Tibial artery (tissue), 4 donors: ENCODE data around the gene IRX4.

Source experiments
- DNase-seq, 2 donors: peaks; one replicate each; pipeline ENCODE4 v3.0.0-alpha.2; 2019
- H3K27ac ChIP-seq, 2 donors: fragments of 200-600 bp; sonication (generic) in 1 of 2; 1 replicate in 1 of 2; 2 replicates in 1 of 2; pipeline ENCODE4 v1.5.1; 2018 to 2019; ENCODE audit warnings: mild to moderate bottlenecking in 1 of 2
- H3K27me3 ChIP-seq, 2 donors: fragments of 200-600 bp; sonication (generic) in 1 of 2; one replicate each; pipeline versions ENCODE4 v1.5.1 to v1.6.0; 2016 to 2019
- H3K36me3 ChIP-seq, 3 donors: fragments of 200-600 bp; sonication (generic) in 2 of 3; one replicate each; pipeline ENCODE4 v1.5.1; 2016 to 2019; ENCODE audit warnings: mild to moderate bottlenecking in 2 of 3
- H3K4me1 ChIP-seq, 4 donors: fragments of 200-600 bp; sonication (generic) in 2 of 4; 1 replicate in 3 of 4; 2 replicates in 1 of 4; pipeline ENCODE4 v1.5.1; 2016 to 2019
- H3K4me3 ChIP-seq, 2 donors: fragments of 200-600 bp; sonication (generic) in 1 of 2; 1 replicate in 1 of 2; 2 replicates in 1 of 2; pipeline ENCODE4 v1.5.1; 2018 to 2019; ENCODE audit warnings: mild to moderate bottlenecking in 2 of 2
- H3K9me3 ChIP-seq, 3 donors: fragments of 200-600 bp; sonication (generic) in 1 of 3; one replicate each; pipeline ENCODE4 v1.5.1; 2016 to 2019
- CTCF ChIP-seq, 2 experiments: fragments of 200-600 bp in 1 of 2; fragments of 450-650 bp in 1 of 2; IDR thresholded peaks; one replicate each; pipeline ENCODE4 v1.5.1; 2017 to 2019; ENCODE audit warnings: antibody characterized with exemption in 2 of 2, mild to moderate bottlenecking in 1 of 2, moderate library complexity in 1 of 2
- intact Hi-C: fragments of 100-400 bp; cut with DNase I; formaldehyde crosslinking; loops from one replicate; pipeline ENCODE4 v1.15.0; 2023; ENCODE audit warnings: low total_unique reads

IRX4 gene

GRCh38 chr5:1875843-1876659 is 6.7 kb downstream of the IRX4 start:
- Histone ChIP-seq H3K27me3 (peaks cover 0 to 97% of the 10 kb centered on the region in 2 donors), H3K27ac (no peak overlapping the region), H3K36me3 (peaks cover 0 to 4% (median 0%) of the 10 kb centered on the region in 3 donors), H3K4me3 (no peak overlapping the region), H3K9me3 (no peaks in the 10 kb centered on the region), H3K4me1 (peaks cover 0 to 20% (median 16%) of the 10 kb centered on the region in 4 donors)
- no peak for DNase-seq
- intact Hi-C loops: no loop called here
- no peak for TF ChIP-seq CTCF (IDR thresholded peaks at IDR 0.05)

GRCh38 chr5:1875281-1875842 is 7.4 kb downstream of the IRX4 start:
- TF ChIP-seq CTCF (IDR thresholded peaks at IDR 0.05): no peak
- no peak for DNase-seq
- Histone ChIP-seq H3K36me3 (peaks cover 0 to 4% (median 0%) of the 10 kb centered on the region in 3 donors), H3K9me3 (no peaks in the 10 kb centered on the region), H3K4me3 (no peak overlapping the region), H3K4me1 (peaks cover 0 to 20% (median 14%) of the 10 kb centered on the region in 4 donors), H3K27me3 (peaks cover 0 to 90% of the 10 kb centered on the region in 2 donors), H3K27ac (no peak overlapping the region)
- intact Hi-C loops: no loop called here

DNA sequence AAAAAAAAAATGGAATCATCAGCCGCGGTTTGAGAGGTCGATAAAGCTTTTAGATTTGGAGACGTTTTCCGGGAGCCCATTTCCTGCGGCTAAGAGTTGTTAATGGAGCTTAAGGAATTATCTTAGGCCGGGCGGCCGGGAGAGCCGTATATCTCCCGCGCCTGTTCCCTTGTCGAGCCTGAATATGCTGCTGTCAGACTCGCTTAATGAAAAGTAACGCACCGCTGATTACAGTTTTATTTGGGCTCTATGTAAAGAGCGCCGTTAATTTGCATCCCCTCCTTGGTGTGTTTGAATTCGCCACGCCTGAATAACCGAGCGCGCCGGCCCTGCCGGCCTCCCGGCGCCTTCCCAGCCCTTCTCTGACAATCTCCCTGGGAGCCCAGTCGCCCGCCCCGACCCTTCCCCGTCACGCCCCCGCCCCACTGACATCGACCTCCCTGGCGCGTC is 7.9 kb downstream of the IRX4 start:
- Histone ChIP-seq H3K4me3 (no peak overlapping the region), H3K9me3 (no peaks in the 10 kb centered on the region), H3K36me3 (peaks cover 0 to 4% (median 0%) of the 10 kb centered on the region in 3 donors), H3K27ac (no peak overlapping the region), H3K27me3 (peaks cover 0 to 85% of the 10 kb centered on the region in 2 donors), H3K4me1 (peaks cover 0 to 20% (median 14%) of the 10 kb centered on the region in 4 donors)
- no peak for DNase-seq
- TF ChIP-seq CTCF (IDR thresholded peaks at IDR 0.05): no peak
- intact Hi-C loops: no loop called here

DNA sequence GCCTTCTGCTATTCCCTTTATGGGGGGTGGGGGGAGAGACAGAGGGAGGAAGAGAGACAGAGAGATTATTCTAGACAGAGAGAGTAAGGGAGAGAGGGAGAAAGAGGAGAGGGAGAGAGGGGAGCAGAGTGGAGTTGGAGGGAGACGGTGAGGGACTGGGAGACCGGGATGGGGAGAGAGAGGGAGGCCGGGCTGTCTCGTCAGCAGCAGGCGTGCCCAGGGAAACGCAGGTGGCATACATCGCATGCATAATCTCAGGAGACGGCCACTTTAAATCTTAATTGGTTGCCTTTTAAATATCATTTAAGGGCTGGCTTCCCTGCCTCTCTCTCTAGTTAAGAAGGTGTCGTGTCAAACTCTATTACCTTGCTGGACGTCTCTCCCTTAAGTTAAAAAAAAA is 8.4 kb downstream of the IRX4 start:
- H3K27me3 ChIP-seq: peaks cover 0 to 84% of the 10 kb centered on the region in 2 donors
- H3K27ac ChIP-seq: no peak overlapping the region
- TF ChIP-seq CTCF (IDR thresholded peaks at IDR 0.05): no peak
- intact Hi-C loops: no loop called here
- peaks cover 0 to 4% (median 0%) of the 10 kb centered on the region in 3 donors for H3K36me3 ChIP-seq
- peaks cover 0 to 20% (median 14%) of the 10 kb centered on the region in 4 donors for H3K4me1 ChIP-seq
- no peaks in the 10 kb centered on the region for H3K9me3 ChIP-seq
- no peak for DNase-seq
- no peak overlapping the region for H3K4me3 ChIP-seq

DNA sequence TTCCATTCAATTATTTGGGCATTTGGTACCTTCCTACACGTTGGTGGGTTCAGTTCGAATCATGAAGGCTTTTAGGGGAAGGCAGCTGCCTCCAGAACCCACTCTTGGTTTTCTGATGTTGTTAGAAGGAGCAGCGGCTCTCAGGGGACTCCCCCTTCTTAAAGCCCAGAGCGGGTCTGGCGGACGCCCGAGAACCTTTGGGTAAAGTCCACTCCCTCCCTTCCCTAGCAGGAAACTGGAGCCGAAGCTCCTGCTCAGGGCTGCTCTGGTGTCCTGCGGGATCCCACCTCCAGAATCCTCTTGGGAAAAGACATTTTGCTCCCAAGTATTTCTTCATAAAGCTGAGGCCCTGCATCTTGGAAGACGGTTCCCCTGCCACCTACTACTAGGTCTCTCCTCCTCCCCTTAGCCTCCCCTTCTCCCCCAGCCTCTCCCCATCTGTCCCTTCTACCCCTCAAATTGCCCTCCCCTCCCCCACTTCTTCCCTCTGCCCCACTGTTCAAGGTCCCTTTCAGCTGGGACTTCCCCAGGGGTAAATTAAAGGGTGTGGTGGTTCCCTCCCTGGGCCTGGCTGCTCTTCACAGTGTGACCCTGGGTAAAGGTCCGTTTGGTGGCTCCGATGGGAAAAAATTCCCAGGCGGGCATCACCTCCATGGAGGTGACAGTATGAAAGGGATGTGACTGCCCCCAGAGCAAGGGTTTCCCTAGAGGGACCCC is 9.3 kb downstream of the IRX4 start:
- peaks cover 0 to 20% (median 14%) of the 10 kb centered on the region in 4 donors for H3K4me1 ChIP-seq
- intact Hi-C loops: no loop called here
- H3K27me3 ChIP-seq: peaks cover 0 to 81% of the 10 kb centered on the region in 2 donors
- H3K4me3 ChIP-seq: no peak overlapping the region
- no peak for DNase-seq
- no peak for TF ChIP-seq CTCF (IDR thresholded peaks at IDR 0.05)
- no peak overlapping the region for H3K27ac ChIP-seq
- peaks cover 0 to 2% (median 0%) of the 10 kb centered on the region in 3 donors for H3K36me3 ChIP-seq
- no peaks in the 10 kb centered on the region for H3K9me3 ChIP-seq
